Body of pancreas (tissue), 4 donors: ENCODE measurements around the gene SH3TC1.

Experiments used
- CTCF ChIP-seq, 7 experiments: fragments of 450-650 bp in 4 of 7; fragments of 200-600 bp in 3 of 7; sonication (generic) in 3 of 7; IDR thresholded peaks; one replicate each; pipeline ENCODE4 v1.5.1; 2016 to 2019; ENCODE audit warnings: antibody characterized with exemption in 7 of 7
- POLR2A ChIP-seq, 3 donors: fragments of 450-650 bp; IDR thresholded peaks; one replicate each; pipeline ENCODE4 v1.6.1; 2016; ENCODE audit warnings: antibody characterized with exemption in 3 of 3, mild to moderate bottlenecking in 2 of 3

GRCh38 chr4:8229331-8229975 is 30.4 kb downstream of the SH3TC1 start:
- TF ChIP-seq CTCF (IDR thresholded peaks at IDR 0.05) (no peak), POLR2A (IDR thresholded peaks at IDR 0.05) (no peak)
